ENCODE data around the gene SLC6A19. TPM values are rescaled to one million over a fixed set of nuclear protein-coding genes. Genes with fewer than 3 reads are reported as not detected.

The SLC6A19 gene
- total RNA-seq, 3 donors from 2014 or later = 0.08 TPM; not detected in 2

GRCh38 chr5:1172007-1172581 is 29.3 kb upstream of the SLC6A19 start:
- Mint-ChIP-seq H3K9me3 (no peaks in the 10 kb centered on the region), H3K4me3 (no peak overlapping the region), H3K27me3 (ENCODE audit: low read depth) (peaks cover 4% of the 10 kb centered on the region), H3K4me1 (ENCODE audit: low read depth) (peaks cover 5% of the 10 kb centered on the region), H3K36me3 (ENCODE audit: insufficient read depth) (no peaks in the 10 kb centered on the region)
- no peak for ATAC-seq
- no peak for DNase-seq

- Mint-ChIP-seq H3K27me3 (ENCODE audit: low read depth) (peaks cover 4% of the 10 kb centered on the region), H3K36me3 (ENCODE audit: insufficient read depth) (no peaks in the 10 kb centered on the region), H3K9me3 (no peaks in the 10 kb centered on the region), H3K4me3 (peak overlapping the region; percentile 22), H3K4me1 (ENCODE audit: low read depth) (peaks cover 5% of the 10 kb centered on the region)
- ATAC-seq (peak in 1 of 2 donors; percentile 46), DNase-seq (no peak)
These were observed 28.6 kb upstream of the SLC6A19 start for GRCh38 chr5:1172670-1173404.

GRCh38 chr5:1173485-1174070 is 27.8 kb upstream of the SLC6A19 start:
- Mint-ChIP-seq H3K4me3 (no peak overlapping the region), H3K27me3 (ENCODE audit: low read depth) (peaks cover 2% of the 10 kb centered on the region), H3K36me3 (ENCODE audit: insufficient read depth) (no peaks in the 10 kb centered on the region), H3K9me3 (no peaks in the 10 kb centered on the region), H3K4me1 (ENCODE audit: low read depth) (peaks cover 3% of the 10 kb centered on the region)
- ATAC-seq = no peak
- DNase-seq = no peak

- H3K4me3 Mint-ChIP-seq = no peak overlapping the region
- peak; percentile 55 to 57 for ATAC-seq
- peaks cover 3% of the 10 kb centered on the region for H3K4me1 Mint-ChIP-seq (ENCODE audit: low read depth)
- H3K36me3 Mint-ChIP-seq (ENCODE audit: insufficient read depth) = no peaks in the 10 kb centered on the region
- peaks cover 2% of the 10 kb centered on the region for H3K27me3 Mint-ChIP-seq (ENCODE audit: low read depth)
- DNase-seq = peak; percentile 36
- H3K9me3 Mint-ChIP-seq = no peaks in the 10 kb centered on the region
These were observed 27.1 kb upstream of the SLC6A19 start for GRCh38 chr5:1174122-1174936.

GRCh38 chr5:1175015-1175414 is 26.4 kb upstream of the SLC6A19 start:
- DNase-seq (no peak), ATAC-seq (no peak)
- peaks cover 3% of the 10 kb centered on the region for H3K4me1 Mint-ChIP-seq (ENCODE audit: low read depth)
- H3K4me3 Mint-ChIP-seq = no peak overlapping the region
- peaks cover 2% of the 10 kb centered on the region for H3K27me3 Mint-ChIP-seq (ENCODE audit: low read depth)
- H3K9me3 Mint-ChIP-seq = no peaks in the 10 kb centered on the region
- H3K36me3 Mint-ChIP-seq (ENCODE audit: insufficient read depth) = no peaks in the 10 kb centered on the region

GRCh38 chr5:1175801-1176472 is 25.5 kb upstream of the SLC6A19 start:
- DNase-seq = no peak
- H3K4me1 Mint-ChIP-seq (ENCODE audit: low read depth) = peaks cover 3% of the 10 kb centered on the region
- H3K27me3 Mint-ChIP-seq (ENCODE audit: low read depth) = peaks cover 2% of the 10 kb centered on the region
- ATAC-seq = no peak
- no peaks in the 10 kb centered on the region for H3K36me3 Mint-ChIP-seq (ENCODE audit: insufficient read depth)
- H3K9me3 Mint-ChIP-seq = no peaks in the 10 kb centered on the region
- no peak overlapping the region for H3K4me3 Mint-ChIP-seq

- H3K4me1 Mint-ChIP-seq (ENCODE audit: low read depth) = peaks cover 3% of the 10 kb centered on the region
- H3K27me3 Mint-ChIP-seq (ENCODE audit: low read depth) = peaks cover 2% of the 10 kb centered on the region
- no peaks in the 10 kb centered on the region for H3K9me3 Mint-ChIP-seq
- DNase-seq = no peak
- ATAC-seq = no peak
- H3K4me3 Mint-ChIP-seq = no peak overlapping the region
- no peaks in the 10 kb centered on the region for H3K36me3 Mint-ChIP-seq (ENCODE audit: insufficient read depth)
These were observed 24.7 kb upstream of the SLC6A19 start for GRCh38 chr5:1176473-1177391.

GRCh38 chr5:1177826-1178528 is 23.4 kb upstream of the SLC6A19 start:
- DNase-seq (no peak), ATAC-seq (no peak)
- Mint-ChIP-seq H3K4me1 (ENCODE audit: low read depth) (peaks cover 3% of the 10 kb centered on the region), H3K27me3 (ENCODE audit: low read depth) (peaks cover 2% of the 10 kb centered on the region), H3K36me3 (ENCODE audit: insufficient read depth) (no peaks in the 10 kb centered on the region), H3K9me3 (no peaks in the 10 kb centered on the region), H3K4me3 (no peak overlapping the region)

- no peaks in the 10 kb centered on the region for H3K9me3 Mint-ChIP-seq
- no peaks in the 10 kb centered on the region for H3K36me3 Mint-ChIP-seq (ENCODE audit: insufficient read depth)
- no peak for DNase-seq
- no peaks in the 10 kb centered on the region for H3K4me1 Mint-ChIP-seq (ENCODE audit: low read depth)
- H3K27me3 Mint-ChIP-seq (ENCODE audit: low read depth) = no peaks in the 10 kb centered on the region
- ATAC-seq = no peak
- H3K4me3 Mint-ChIP-seq = no peak overlapping the region
These were observed 22.6 kb upstream of the SLC6A19 start for GRCh38 chr5:1178529-1179382.

GRCh38 chr5:1179383-1179715 is 22.0 kb upstream of the SLC6A19 start:
- DNase-seq (no peak), ATAC-seq (no peak)
- no peaks in the 10 kb centered on the region for H3K4me1 Mint-ChIP-seq (ENCODE audit: low read depth)
- no peak overlapping the region for H3K4me3 Mint-ChIP-seq
- no peaks in the 10 kb centered on the region for H3K9me3 Mint-ChIP-seq
- H3K36me3 Mint-ChIP-seq (ENCODE audit: insufficient read depth) = no peaks in the 10 kb centered on the region
- H3K27me3 Mint-ChIP-seq (ENCODE audit: low read depth) = no peaks in the 10 kb centered on the region

- no peaks in the 10 kb centered on the region for H3K9me3 Mint-ChIP-seq
- no peaks in the 10 kb centered on the region for H3K36me3 Mint-ChIP-seq (ENCODE audit: insufficient read depth)
- no peak for DNase-seq
- no peak for ATAC-seq
- no peaks in the 10 kb centered on the region for H3K4me1 Mint-ChIP-seq (ENCODE audit: low read depth)
- no peak overlapping the region for H3K4me3 Mint-ChIP-seq
- no peaks in the 10 kb centered on the region for H3K27me3 Mint-ChIP-seq (ENCODE audit: low read depth)
These were observed 21.3 kb upstream of the SLC6A19 start for GRCh38 chr5:1180096-1180495.

GRCh38 chr5:1180841-1181271 is 20.5 kb upstream of the SLC6A19 start:
- no peaks in the 10 kb centered on the region for H3K4me1 Mint-ChIP-seq (ENCODE audit: low read depth)
- H3K9me3 Mint-ChIP-seq = no peaks in the 10 kb centered on the region
- no peaks in the 10 kb centered on the region for H3K27me3 Mint-ChIP-seq (ENCODE audit: low read depth)
- DNase-seq (no peak), ATAC-seq (no peak)
- no peaks in the 10 kb centered on the region for H3K36me3 Mint-ChIP-seq (ENCODE audit: insufficient read depth)
- H3K4me3 Mint-ChIP-seq = no peak overlapping the region
